GM23248 (cell line): ENCODE data around the gene CAMSAP2. TPM values are rescaled to one million over a fixed set of nuclear protein-coding genes. Genes with fewer than 3 reads are reported as not detected.

Experiments
- DNase-seq: peaks from one replicate; pipeline ENCODE4 v3.0.0-alpha.2; 2015
- H2AFZ ChIP-seq: fragments of 200-600 bp; sonication (generic); 2 replicates; pipeline ENCODE4 v1.6.1; 2016; ENCODE audit warnings: antibody characterized with exemption
- H3F3A ChIP-seq: fragments of 200-600 bp; sonication (generic); 2 replicates; pipeline ENCODE4 v1.6.1; 2016; ENCODE audit warnings: mild to moderate bottlenecking, antibody characterized with exemption, mixed run types; ENCODE audit not compliant: insufficient read depth
- H3K27ac ChIP-seq: fragments of 200-600 bp; sonication (generic); 2 replicates; pipeline ENCODE4 v1.5.1; 2016; ENCODE audit warnings: mild to moderate bottlenecking
- H3K27me3 ChIP-seq: fragments of 200-600 bp; sonication (generic); replicated peaks from 2 replicates; pipeline ENCODE4 v1.6.1; 2016; ENCODE audit warnings: mild to moderate bottlenecking; ENCODE audit not compliant: insufficient read depth
- H3K36me3 ChIP-seq: fragments of 200-600 bp; sonication (generic); 2 replicates; pipeline ENCODE4 v1.6.1; 2016; ENCODE audit warnings: low read depth, mild to moderate bottlenecking
- H3K4me1 ChIP-seq: fragments of 200-600 bp; sonication (generic); 2 replicates; pipeline ENCODE4 v1.6.1; 2016; ENCODE audit warnings: mild to moderate bottlenecking; ENCODE audit not compliant: insufficient read depth
- H3K4me2 ChIP-seq: fragments of 200-600 bp; sonication (generic); one replicate; pipeline ENCODE4 v1.6.1; 2016; ENCODE audit warnings: mild to moderate bottlenecking; ENCODE audit not compliant: unreplicated experiment
- H3K4me3 ChIP-seq: fragments of 200-600 bp; sonication (generic); 2 replicates; pipeline ENCODE4 v1.5.1; 2016; ENCODE audit warnings: mild to moderate bottlenecking
- H3K79me2 ChIP-seq: fragments of 200-600 bp; sonication (generic); 2 replicates; pipeline ENCODE4 v1.6.1; 2016; ENCODE audit warnings: mild to moderate bottlenecking; ENCODE audit not compliant: insufficient read depth
- H3K9ac ChIP-seq: fragments of 200-600 bp; sonication (generic); 2 replicates; pipeline ENCODE4 v1.6.1; 2016; ENCODE audit warnings: mild to moderate bottlenecking
- H3K9me2 ChIP-seq: fragments of 200-600 bp; sonication (generic); 2 replicates; pipeline ENCODE4 v1.6.1; 2016; ENCODE audit warnings: mixed run types, mild to moderate bottlenecking, moderate library complexity; ENCODE audit not compliant: insufficient read depth
- H3K9me3 ChIP-seq: fragments of 200-600 bp; sonication (generic); one replicate; pipeline ENCODE4 v1.6.1; 2017; ENCODE audit warnings: low read depth
- H4K20me1 ChIP-seq: fragments of 200-600 bp; sonication (generic); 2 replicates; pipeline ENCODE4 v1.6.0; 2016; ENCODE audit not compliant: insufficient read depth
- EZH2 ChIP-seq: fragments of 200-600 bp; sonication (generic); IDR thresholded peaks from 2 replicates; pipeline ENCODE4 v1.6.1; 2018; ENCODE audit warnings: antibody characterized with exemption, mild to moderate bottlenecking; ENCODE audit not compliant: insufficient read depth, poor library complexity, severe bottlenecking
- EZH2phosphoT487 ChIP-seq: fragments of 200-600 bp; sonication (generic); IDR thresholded peaks from 2 replicates; pipeline ENCODE4 v1.6.1; 2018; ENCODE audit warnings: antibody characterized with exemption, moderate library complexity, mild to moderate bottlenecking, low read depth; ENCODE audit not compliant: insufficient read depth
- WGBS, 2 experiments: methylation state at CpG; one replicate each; pipeline ENCODE4 v1.1.6; 2015 to 2017; ENCODE audit warnings: low lambda C conversion rate in 2 of 2, low coverage in 1 of 2; ENCODE audit errors: missing lambda C conversion rate in 2 of 2; 5-methylcytosine and 5-hydroxymethylcytosine counted together
- in situ Hi-C: fragments of 300-500 bp; cut with MboI; formaldehyde crosslinking; loops from 2 replicates; pipeline ENCODE4 v1.15.0; 2020
- polyA plus RNA-seq: library from polyadenylated mRNA; unstranded; fragments of >200 nt; fragmentation: Nextera tagmentation; extraction: Ambion mirVana; gene quantifications from 2 replicates; pipeline ENCODE4 v1.2.1, GENCODE V29; 2016
- total RNA-seq: library from RNA; depleted of rRNA; stranded (reverse); fragments of >200 nt; shearing (Covaris generic); gene quantifications from 2 replicates; pipeline ENCODE4 v1.2.3, GENCODE V29; 2014

The CAMSAP2 gene
- total and polyA plus RNA-seq, 2 experiments from 2014 or later = 10.9 to 28.7 TPM

DNA sequence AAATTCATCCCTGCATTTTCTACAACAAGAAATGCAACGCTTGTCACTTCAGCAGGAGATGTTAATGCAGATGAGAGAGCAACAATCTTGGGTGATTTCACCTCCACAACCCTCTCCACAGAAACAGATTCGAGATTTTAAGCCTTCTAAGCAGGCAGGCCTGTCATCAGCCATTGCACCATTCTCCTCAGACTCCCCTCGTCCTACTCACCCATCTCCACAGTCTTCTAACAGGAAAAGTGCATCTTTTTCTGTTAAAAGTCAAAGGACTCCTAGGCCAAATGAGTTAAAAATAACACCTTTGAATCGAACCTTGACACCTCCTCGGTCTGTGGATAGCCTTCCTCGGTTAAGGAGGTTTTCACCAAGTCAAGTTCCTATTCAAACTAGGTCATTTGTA is 110.7 kb downstream of the CAMSAP2 start:
- H4K20me1 ChIP-seq = no peaks in the 10 kb centered on the region
- no peak overlapping the region for H3K4me2 ChIP-seq
- TF ChIP-seq EZH2 (no peak), EZH2phosphoT487 (no peak)
- no peak for DNase-seq
- H3K9ac ChIP-seq = no peak overlapping the region
- WGBS, 2 experiments = 88 to 93% methylated on average over 6 of the region's 6 CpGs
- H3F3A ChIP-seq = 0 out of 2 replicates have a peak, but pooled peaks cover under 1% of the 10 kb centered on the region
- no peak overlapping the region for H2AFZ ChIP-seq
- in situ Hi-C loops = no loop called here
- 0 out of 2 replicates have a peak, but pooled peaks cover 4% of the 10 kb centered on the region for H3K79me2 ChIP-seq
- no peak overlapping the region for H3K27ac ChIP-seq
- no peaks in the 10 kb centered on the region for H3K27me3 ChIP-seq
- H3K4me1 ChIP-seq = no peaks in the 10 kb centered on the region
- no peak overlapping the region for H3K4me3 ChIP-seq
- H3K36me3 ChIP-seq = peaks cover 86% of the 10 kb centered on the region
- no peaks in the 10 kb centered on the region for H3K9me2 ChIP-seq
- no peaks in the 10 kb centered on the region for H3K9me3 ChIP-seq

DNA sequence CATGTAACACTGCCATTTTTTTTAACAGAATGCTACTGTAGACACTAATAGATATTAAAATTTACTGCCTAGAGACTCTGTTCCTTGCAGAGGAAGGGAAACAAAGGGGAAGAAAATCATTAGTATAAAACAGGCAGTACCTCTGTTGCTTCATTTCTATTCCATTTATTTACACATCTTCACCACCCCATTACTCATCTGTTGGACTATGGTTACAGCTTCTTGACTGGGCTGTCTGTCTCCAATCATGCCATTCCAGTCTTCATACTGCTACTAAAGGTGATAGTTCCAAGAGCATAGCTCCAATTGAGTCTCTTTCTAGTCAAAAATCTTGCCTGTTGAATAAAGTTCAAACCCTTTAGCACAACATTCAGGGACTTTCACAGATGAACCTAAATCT is 111.9 kb downstream of the CAMSAP2 start:
- H3K4me1 ChIP-seq = no peaks in the 10 kb centered on the region
- in situ Hi-C loops = no loop called here
- H3K27ac ChIP-seq = no peak overlapping the region
- no peak overlapping the region for H3K9ac ChIP-seq
- H3K4me3 ChIP-seq = no peak overlapping the region
- H3K27me3 ChIP-seq = no peaks in the 10 kb centered on the region
- no peaks in the 10 kb centered on the region for H3K9me2 ChIP-seq
- no peaks in the 10 kb centered on the region for H4K20me1 ChIP-seq
- no peak overlapping the region for H3K4me2 ChIP-seq
- peaks cover 87% of the 10 kb centered on the region for H3K36me3 ChIP-seq
- 0 out of 2 replicates have a peak, but pooled peaks cover 4% of the 10 kb centered on the region for H3F3A ChIP-seq
- no peak for DNase-seq
- TF ChIP-seq EZH2phosphoT487 = no peak
- no peak for TF ChIP-seq EZH2
- H3K9me3 ChIP-seq = no peaks in the 10 kb centered on the region
- no peak overlapping the region for H2AFZ ChIP-seq
- H3K79me2 ChIP-seq = 0 out of 2 replicates have a peak, but pooled peaks cover 4% of the 10 kb centered on the region

DNA sequence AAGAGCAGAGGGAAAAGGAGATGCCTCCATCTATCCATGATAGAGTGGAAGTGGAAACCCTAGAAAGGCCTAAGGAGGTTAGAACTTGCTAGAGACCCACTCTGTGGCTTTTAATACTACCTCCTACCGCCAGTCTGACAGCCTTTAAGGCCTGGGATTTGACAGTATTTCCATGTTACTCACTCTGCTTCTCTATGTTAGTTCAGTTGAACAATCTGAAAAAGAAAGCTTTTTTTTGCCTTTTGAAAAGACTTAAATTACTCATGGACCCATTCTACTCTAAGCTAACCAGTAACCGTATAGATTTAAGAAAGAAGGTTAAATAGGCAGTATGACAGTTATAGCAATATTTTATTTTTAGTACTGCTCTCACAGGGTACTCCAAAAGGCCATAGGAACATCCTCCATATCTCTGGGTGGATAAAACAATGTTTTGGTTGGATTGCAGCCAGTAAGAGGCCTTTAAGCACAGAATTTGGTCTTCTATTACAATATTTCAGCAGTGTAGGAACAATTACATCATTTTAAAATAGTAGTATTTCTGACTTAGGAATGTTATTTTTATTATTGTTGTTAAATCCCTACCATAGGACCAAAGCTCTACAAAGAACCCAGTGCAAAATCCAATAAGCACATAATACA is 118.1 kb downstream of the CAMSAP2 start:
- DNase-seq = no peak
- in situ Hi-C loops = no loop called here
- Histone ChIP-seq H3K79me2 (no peaks in the 10 kb centered on the region), H3K9me2 (no peaks in the 10 kb centered on the region), H3K4me2 (no peak overlapping the region), H3K27me3 (no peaks in the 10 kb centered on the region), H3K4me1 (0 out of 2 replicates have a peak, but pooled peaks cover 6% of the 10 kb centered on the region), H3F3A (peaks cover 20% of the 10 kb centered on the region), H3K9me3 (no peaks in the 10 kb centered on the region), H3K9ac (no peak overlapping the region), H3K27ac (no peak overlapping the region), H3K4me3 (no peak overlapping the region), H4K20me1 (no peaks in the 10 kb centered on the region), H3K36me3 (peaks cover 62% of the 10 kb centered on the region), H2AFZ (no peak overlapping the region)
- TF ChIP-seq EZH2 (no peak), EZH2phosphoT487 (no peak)
- 92 to 98% methylated on average over 2 of the region's 2 CpGs for WGBS, 2 experiments

DNA sequence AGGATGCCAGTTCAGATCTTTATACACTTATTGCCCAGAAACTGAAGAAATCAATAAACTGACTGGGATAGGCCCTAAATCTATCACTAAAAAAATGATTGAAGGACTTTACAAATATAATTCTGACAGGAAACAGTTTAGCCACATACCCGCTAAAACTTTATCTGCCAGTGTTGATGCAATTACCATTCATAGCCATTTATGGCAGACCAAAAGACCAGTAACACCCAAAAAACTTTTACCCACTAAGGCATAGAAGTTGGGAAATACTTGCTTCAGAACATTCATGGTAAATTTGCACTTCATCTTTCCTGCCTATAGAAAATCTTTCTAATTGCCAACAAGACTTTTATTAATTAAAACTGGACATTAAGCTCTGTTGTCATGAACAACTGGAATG is 119.1 kb downstream of the CAMSAP2 start:
- 97 to 100% methylated on average over 1 of the region's 1 CpG for WGBS, 2 experiments
- no peaks in the 10 kb centered on the region for H3K9me2 ChIP-seq
- H3K9me3 ChIP-seq = no peaks in the 10 kb centered on the region
- no peaks in the 10 kb centered on the region for H4K20me1 ChIP-seq
- peaks cover 61% of the 10 kb centered on the region for H3K36me3 ChIP-seq
- in situ Hi-C loops = no loop called here
- peaks cover 20% of the 10 kb centered on the region for H3F3A ChIP-seq
- no peaks in the 10 kb centered on the region for H3K79me2 ChIP-seq
- H2AFZ ChIP-seq = no peak overlapping the region
- H3K27me3 ChIP-seq = no peaks in the 10 kb centered on the region
- H3K4me2 ChIP-seq = no peak overlapping the region
- DNase-seq = no peak
- TF ChIP-seq EZH2phosphoT487 = no peak
- no peak for TF ChIP-seq EZH2
- no peak overlapping the region for H3K9ac ChIP-seq
- no peak overlapping the region for H3K27ac ChIP-seq
- 0 out of 2 replicates have a peak, but pooled peaks cover 6% of the 10 kb centered on the region for H3K4me1 ChIP-seq
- no peak overlapping the region for H3K4me3 ChIP-seq
